HG03064 (cell line): ENCODE results near the gene CD58.
"Not testable (repeated sequence)": the region's sequence is repeated elsewhere in the genome, so short reads cannot be mapped to it uniquely, and the experiment has no call there.

ENCODE experiments used
- ATAC-seq: cut with Tn5 transposase; IDR thresholded peaks from one replicate; pipeline ENCODE4 v1.9.1; 2021; ENCODE audit warnings: low read depth; ENCODE audit not compliant: unreplicated experiment

Gene CD58, protein sequence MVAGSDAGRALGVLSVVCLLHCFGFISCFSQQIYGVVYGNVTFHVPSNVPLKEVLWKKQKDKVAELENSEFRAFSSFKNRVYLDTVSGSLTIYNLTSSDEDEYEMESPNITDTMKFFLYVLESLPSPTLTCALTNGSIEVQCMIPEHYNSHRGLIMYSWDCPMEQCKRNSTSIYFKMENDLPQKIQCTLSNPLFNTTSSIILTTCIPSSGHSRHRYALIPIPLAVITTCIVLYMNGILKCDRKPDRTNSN

GRCh38 chr1:116570358-116571214, at the start of gene CD58:
Gene CD58 (minus strand): TSS chr1:116571026. CDS start chr1:116570972, 54 bp downstream.
- peak; percentile 57 for ATAC-seq

DNA sequence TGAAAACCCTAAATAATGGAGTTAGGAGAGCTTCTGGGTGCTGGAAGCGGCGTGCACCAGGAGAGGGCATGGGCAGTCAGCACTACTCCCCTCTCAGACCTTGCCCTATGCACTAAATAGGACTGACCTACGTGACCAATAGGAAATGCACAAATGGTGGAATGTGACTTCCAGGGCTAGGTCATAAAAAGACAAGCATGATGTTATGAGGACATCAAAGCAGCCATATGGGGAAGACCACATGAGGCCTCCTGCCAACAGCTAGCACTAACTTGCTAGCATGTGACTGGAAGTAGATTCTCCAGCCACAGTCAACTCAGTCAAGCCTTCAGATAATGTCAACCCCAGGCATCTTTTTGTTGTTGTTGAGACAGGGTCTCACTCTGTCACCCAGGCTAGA, 49.6 kb upstream of the CD58 start:
- ATAC-seq = not testable (repeated sequence)

GRCh38 chr1:116619106-116619505, 48.3 kb upstream of the CD58 start:
- ATAC-seq = not testable (repeated sequence)

DNA sequence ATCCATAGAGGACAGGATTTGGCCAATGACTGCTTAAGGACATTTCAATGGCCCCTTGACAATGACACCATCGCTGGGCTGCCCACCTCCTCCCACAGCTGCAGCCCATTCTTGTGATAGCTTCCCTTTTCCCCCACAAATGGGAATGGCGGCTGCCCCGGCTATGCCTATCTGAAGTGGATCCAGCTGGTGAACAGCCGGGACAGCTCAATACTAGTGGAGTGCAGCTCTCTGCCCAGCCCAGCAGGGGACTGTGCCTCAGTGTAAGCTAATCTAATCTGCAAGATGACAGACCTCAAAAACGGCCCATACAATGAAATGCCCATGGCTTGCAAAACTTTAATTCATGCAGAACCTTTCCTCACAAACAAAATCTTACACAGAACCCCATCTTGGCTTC, 47.0 kb upstream of the CD58 start:
- ATAC-seq = not testable (repeated sequence)

DNA sequence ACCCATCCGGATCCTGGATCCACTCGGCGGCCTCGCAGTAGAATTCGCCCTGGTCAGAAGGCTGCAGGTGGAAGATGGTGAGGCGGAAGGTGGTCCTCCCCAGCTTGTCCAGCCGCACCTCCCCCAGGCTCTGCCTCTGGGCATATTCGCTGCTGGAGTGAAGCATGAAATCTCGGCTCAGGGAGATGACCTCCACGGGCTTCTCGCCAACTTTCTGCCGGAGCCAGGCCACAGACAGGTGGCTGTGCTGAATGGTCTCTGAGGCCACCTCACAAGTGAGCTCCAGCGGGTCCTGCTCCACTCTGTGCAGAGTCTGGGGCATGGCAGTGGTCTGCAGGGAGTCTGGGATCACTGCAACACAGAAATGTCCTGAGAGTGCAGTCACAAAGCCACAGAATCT, 43.0 kb upstream of the CD58 start:
- not testable (repeated sequence) for ATAC-seq

DNA sequence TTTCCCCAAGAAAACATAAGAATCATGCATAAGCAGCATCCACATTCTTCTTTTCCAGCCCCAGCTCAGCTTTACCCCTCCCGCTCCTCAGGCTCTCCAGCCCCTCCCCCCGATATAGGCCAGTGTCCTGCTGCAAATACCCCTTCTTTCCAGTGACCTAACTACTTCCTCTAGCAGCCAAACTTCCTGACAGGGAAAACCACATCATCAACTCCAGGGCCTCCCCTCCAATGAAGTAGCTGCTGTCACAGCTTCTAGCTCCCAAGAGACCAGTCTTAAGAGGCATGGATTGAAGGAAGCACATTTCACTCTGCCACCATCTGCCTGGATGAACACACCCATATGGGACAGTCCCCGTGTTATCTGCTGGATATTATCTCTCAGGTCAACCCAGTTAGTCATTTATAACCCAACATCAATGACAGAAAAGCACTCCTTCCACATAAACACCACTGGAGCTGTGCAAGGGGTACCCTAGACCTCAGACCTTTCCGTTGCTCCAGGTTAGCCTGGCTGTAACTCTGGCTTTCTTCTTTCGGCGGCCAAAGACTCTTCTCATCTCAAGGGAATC, 39.1 kb upstream of the CD58 start:
- not testable (repeated sequence) for ATAC-seq

- not testable (repeated sequence) for ATAC-seq
Measured at GRCh38 chr1:116608841-116609240, 38.0 kb upstream of the CD58 start.

- not testable (repeated sequence) for ATAC-seq
Measured at GRCh38 chr1:116608151-116608550, 37.3 kb upstream of the CD58 start.

GRCh38 chr1:116607463-116607862, 36.6 kb upstream of the CD58 start:
- not testable (repeated sequence) for ATAC-seq

DNA sequence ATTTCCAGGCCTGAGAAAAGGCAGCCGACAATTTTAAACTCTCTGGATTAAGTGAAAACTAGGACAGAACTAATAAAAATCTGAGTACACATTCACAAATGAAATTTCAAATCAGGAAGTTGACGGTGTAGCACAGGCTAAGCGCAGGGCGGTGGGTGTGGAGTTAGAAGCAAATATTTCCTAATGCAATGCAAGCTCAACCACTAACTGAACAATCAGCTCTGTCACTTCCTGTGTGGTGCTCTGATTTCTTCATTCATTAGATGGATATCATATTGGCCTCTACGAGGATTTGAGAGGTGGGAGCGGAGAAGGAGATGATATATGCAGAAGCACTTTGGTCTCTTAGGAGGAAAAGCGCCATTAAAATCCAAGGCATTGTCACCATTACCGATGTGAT, 35.2 kb upstream of the CD58 start:
- ATAC-seq = not testable (repeated sequence)

GRCh38 chr1:116605315-116605714, 34.5 kb upstream of the CD58 start:
- ATAC-seq = no peak

DNA sequence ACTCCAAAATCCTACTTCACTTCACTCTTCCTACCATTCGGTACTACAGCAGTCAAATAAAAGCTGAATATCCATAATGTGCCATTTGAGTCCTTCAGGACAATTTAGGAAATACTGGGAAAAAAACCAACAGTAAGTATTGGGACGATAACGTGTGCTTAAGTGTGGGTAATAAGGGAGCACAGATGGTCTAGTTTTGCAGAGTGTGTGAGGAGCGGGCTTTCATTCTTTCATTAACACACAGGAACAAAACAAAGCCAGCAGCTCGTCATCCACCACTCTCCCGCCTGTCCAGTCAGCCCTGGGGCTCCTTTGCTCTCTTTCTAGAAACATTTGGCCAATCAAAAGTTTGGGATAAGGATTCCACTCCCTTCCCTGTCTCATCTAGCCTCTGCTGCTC, 33.6 kb upstream of the CD58 start:
- ATAC-seq = not testable (repeated sequence)

DNA sequence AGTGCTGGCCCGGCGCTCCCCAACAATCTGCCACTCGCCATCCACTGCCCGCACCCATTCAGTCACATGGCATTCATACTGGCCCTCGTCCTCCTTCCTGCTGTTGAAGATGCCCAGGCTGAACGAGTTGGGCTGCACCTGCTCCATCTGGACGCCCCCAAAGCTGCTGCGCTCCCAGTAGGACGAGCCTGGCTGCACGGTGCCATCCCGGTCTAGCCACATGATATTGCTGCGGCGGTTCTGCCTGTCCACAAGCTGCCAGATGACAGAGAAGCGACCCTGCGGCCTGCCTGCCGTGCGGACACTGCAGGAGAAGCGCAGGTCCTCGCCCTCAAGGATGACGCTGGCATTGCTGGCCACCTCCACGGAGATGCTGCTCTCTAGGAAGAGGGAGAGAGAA, 32.8 kb upstream of the CD58 start:
- ATAC-seq = not testable (repeated sequence)

DNA sequence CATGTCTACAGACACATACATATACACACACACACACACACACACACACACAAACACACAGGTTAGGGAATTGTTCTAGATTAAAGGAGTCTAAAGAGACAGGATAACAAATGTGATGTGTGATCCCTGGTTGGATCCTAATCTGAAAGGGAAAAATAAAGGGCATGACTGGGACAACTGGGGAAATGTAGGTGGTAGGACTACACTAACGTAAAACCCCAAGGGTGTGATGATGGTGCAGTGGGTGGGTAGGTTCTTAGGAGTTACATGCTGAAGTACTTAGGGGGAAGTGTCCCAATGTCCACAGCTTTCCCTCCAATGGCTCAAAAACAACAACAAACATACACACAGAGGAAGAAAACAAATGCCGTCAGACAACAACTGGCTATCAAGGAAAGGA, 28.5 kb upstream of the CD58 start:
- ATAC-seq = not testable (repeated sequence)

- ATAC-seq = not testable (repeated sequence)
Measured at GRCh38 chr1:116598420-116599036, 27.7 kb upstream of the CD58 start.

- not testable (repeated sequence) for ATAC-seq
Measured at GRCh38 chr1:116597388-116597787, 26.6 kb upstream of the CD58 start.

GRCh38 chr1:116596742-116597307, 26.0 kb upstream of the CD58 start:
- ATAC-seq = not testable (repeated sequence)

DNA sequence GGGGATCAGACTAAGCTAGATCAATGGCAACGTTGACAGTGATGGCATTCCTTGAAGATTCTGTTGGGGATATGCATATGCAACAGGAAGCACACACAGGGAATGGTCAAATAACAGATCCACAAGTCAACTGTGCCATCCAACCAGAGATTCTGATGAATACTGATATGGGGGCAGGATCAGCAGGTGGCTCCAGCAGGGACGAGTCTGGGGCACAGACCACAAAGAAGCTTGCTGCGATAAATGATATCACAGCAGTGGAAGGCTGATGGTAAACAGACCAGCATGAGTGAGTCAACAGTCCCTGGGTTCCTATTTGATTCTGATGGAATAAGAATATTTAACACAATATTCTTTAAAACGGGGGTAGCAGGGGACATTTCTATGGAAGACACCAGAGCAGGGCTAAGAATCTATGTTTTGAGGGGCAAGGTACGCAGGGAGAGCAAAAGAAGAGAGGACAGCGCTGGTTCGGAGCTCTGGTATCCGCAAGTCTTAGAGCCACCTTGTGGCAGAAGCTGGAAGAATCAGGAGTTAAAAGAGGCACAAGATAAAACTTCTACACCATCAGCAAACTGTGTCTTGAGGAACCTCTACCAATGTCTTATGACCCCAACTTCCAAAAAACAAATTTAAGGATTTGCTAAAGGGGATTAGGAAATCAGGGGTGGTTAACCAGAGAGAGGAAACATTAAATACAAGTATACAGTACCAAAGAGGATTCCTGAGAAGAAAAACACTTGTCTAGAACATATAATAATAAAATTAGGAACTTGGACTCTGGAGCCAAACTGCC, 25.3 kb upstream of the CD58 start:
- not testable (repeated sequence) for ATAC-seq

DNA sequence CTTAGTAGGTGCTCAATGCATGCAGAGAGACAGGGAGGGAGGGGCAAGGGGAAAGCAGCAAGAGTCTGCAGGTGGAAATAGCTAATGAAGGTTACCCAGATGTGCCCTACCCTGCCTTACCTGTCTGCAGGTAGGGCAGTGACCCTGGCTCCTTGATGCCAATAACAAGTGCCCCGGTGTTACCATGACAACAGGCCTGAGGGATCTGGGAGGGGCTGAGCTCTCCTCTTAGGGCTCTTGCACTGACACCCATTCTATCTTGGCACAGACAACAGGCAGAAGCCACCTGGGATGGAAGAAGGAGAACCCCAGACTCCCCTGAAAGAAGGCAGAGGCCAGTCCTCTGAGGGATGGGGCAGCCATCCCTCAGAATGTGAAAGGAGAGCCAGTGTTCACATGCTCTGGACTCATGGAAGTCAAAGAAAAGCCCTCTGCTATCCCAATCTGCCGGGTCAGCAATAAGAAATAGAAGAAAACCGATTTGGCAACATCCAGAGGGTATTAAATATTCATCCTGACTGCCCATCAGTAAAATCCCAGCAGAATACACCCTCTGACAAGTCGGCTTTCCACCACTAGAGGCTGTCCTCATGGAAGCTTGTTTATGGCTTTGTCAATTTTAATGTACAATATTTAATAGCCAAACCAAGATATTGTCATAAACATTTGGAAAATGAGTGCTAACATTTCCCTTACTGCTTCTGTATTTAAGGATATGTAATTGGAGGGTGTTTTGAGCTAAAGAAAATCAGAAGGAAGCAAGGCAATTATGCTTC, 24.4 kb upstream of the CD58 start:
- not testable (repeated sequence) for ATAC-seq
